T-helper 17 cell (primary cell): ENCODE results near the gene XPOT. TPM values are rescaled to one million over a fixed set of nuclear protein-coding genes. Genes with fewer than 3 reads are reported as not detected.

ENCODE experiments used
- ATAC-seq: fragments of 150-1000 bp; cut with Tn5 transposase; 2 replicates; pipeline ENCODE4 v1.10.0; 2021; ENCODE audit warnings: mild to moderate bottlenecking, moderate library complexity
- DNase-seq, 3 donors: peaks; one replicate each; pipeline versions ENCODE4 v3.0.0 to v3.0.0-alpha.2; 2020 to 2021
- H3K9me3 ChIP-seq: one replicate; pipeline ENCODE4 v1.7.0; 2013; ENCODE audit warnings: low read length, mild to moderate bottlenecking; ENCODE audit not compliant: control insufficient read depth, poor library complexity, severe bottlenecking
- H3K27ac Mint-ChIP-seq: one replicate; pipeline ENCODE4 v1.8.0; 2022; ENCODE audit warnings: mild to moderate bottlenecking, moderate library complexity, mixed read lengths
- H3K27me3 Mint-ChIP-seq: one replicate; pipeline ENCODE4 v1.8.0; 2022; ENCODE audit warnings: mixed read lengths
- H3K36me3 Mint-ChIP-seq: one replicate; pipeline ENCODE4 v1.8.0; 2022; ENCODE audit warnings: low read depth, mixed read lengths
- H3K4me1 Mint-ChIP-seq: one replicate; pipeline ENCODE4 v1.8.0; 2022; ENCODE audit warnings: mild to moderate bottlenecking, mixed read lengths
- H3K4me3 Mint-ChIP-seq: one replicate; pipeline ENCODE4 v1.8.0; 2022; ENCODE audit warnings: mild to moderate bottlenecking, moderate library complexity, mixed read lengths
- total RNA-seq, 4 donors: library from RNA in 2 of 4; stranded (reverse) in 2 of 4; gene quantifications; one replicate each; pipeline ENCODE4 v1.2.3 and lab custom pipeline; 2022 to 2026

The XPOT gene
- total RNA-seq, 2 donors from 2014 or later: 58.2 to 61.6 TPM

- Mint-ChIP-seq H3K27ac (no peak overlapping the region), H3K36me3 (no peaks in the 10 kb centered on the region), H3K4me1 (peaks cover 8% of the 10 kb centered on the region), H3K4me3 (no peak overlapping the region), H3K27me3 (no peaks in the 10 kb centered on the region)
- no peak for DNase-seq
- no peaks in the 10 kb centered on the region for H3K9me3 ChIP-seq
- ATAC-seq: no peak
Measured at GRCh38 chr12:64493513-64493912, 89.3 kb downstream of the XPOT start.

DNA sequence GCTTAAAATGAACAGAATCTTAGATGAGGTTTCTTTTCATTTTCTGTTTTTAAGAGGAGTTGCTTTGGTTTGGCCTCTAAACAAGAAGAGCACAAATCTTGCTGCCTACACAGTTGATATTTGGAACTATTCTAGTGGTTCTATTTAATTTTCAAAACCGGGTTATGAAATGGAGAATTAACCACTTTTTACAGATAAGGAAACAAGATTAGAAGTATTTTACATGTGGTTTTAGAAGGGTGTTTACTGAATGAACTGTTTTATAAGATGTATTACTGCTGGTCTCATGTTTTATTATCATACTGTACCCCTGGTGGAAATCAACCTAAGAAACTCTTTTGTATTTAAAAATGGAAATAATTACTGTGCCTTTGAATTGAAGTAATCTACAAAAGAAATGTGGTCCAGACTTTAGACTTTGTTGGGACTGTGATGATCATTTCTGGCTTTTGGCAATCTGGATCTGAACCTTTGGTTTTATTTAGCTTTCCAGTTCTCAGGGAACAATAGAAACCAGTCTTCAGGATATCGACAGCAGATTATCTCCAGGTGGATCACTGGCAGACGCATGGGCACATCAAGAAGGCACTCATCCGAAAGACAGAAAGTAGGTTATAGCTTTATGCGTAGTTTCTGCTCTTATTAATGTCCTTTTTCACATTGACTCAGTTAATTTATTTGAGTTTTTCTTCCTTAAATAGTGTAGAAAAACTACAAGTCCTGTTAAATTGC lies 91.0 kb downstream of the XPOT start:
- H3K4me3 Mint-ChIP-seq: peak overlapping the region; percentile 21
- ATAC-seq (peak; percentile 87), DNase-seq (no peak)
- H3K27ac Mint-ChIP-seq: no peak overlapping the region
- H3K27me3 Mint-ChIP-seq: no peaks in the 10 kb centered on the region
- no peaks in the 10 kb centered on the region for H3K9me3 ChIP-seq
- H3K36me3 Mint-ChIP-seq: peaks cover under 1% of the 10 kb centered on the region
- H3K4me1 Mint-ChIP-seq: peaks cover 6% of the 10 kb centered on the region

DNA sequence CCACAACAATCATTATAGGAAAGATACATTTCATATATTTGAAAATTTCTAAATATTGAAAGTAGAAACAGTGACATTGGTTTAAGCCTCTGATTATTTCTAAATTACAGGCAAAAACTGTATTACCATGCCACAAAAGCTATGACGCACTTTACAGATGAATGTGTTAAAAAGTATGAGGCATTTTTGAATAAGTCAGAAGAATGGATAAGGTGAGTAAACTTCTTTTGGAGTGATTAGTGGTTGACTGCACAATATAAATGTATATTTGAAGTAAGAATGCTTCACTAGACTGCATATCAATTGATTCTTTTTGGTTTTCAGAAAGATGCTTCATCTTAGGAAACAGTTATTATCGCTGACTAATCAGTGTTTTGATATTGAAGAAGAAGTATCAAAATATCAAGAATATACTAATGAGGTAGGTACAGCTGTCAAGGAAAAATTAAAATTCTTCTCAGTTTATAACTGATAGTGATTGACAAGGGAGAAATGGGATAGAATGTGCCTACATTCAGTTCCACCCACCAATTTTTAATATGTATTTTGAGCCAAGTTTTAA lies 92.7 kb downstream of the XPOT start:
- peaks cover 4% of the 10 kb centered on the region for H3K36me3 Mint-ChIP-seq
- no peak overlapping the region for H3K27ac Mint-ChIP-seq
- ATAC-seq (no peak), DNase-seq (no peak)
- H3K4me3 Mint-ChIP-seq: no peak overlapping the region
- no peaks in the 10 kb centered on the region for H3K27me3 Mint-ChIP-seq
- H3K4me1 Mint-ChIP-seq: peaks cover 10% of the 10 kb centered on the region
- H3K9me3 ChIP-seq: no peaks in the 10 kb centered on the region

- Mint-ChIP-seq H3K36me3 (peaks cover 4% of the 10 kb centered on the region), H3K27ac (no peak overlapping the region), H3K4me3 (no peak overlapping the region), H3K27me3 (no peaks in the 10 kb centered on the region), H3K4me1 (peaks cover 10% of the 10 kb centered on the region)
- DNase-seq (no peak), ATAC-seq (no peak)
- no peaks in the 10 kb centered on the region for H3K9me3 ChIP-seq
Measured at GRCh38 chr12:64497484-64497883, 93.3 kb downstream of the XPOT start.

DNA sequence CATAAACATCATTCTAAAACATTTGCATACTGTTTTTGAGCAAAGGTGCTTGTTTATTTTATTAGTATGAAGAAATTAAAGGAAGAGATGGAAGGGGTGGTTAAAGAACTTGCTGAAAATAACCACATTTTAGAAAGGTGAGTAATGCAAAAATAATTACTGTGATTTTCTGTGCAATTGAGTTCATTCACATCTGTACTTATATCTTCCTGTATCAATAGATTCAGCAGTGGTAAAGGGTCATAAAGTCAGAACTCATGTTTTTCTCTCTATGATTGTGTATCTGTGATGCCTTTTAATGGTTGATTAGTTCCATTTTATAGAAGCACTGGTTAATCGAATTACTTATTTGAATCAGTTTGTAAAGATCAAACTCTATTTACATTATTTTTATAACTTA lies 93.7 kb downstream of the XPOT start:
- no peaks in the 10 kb centered on the region for H3K9me3 ChIP-seq
- H3K4me3 Mint-ChIP-seq: no peak overlapping the region
- H3K27me3 Mint-ChIP-seq: no peaks in the 10 kb centered on the region
- H3K4me1 Mint-ChIP-seq: peaks cover 10% of the 10 kb centered on the region
- DNase-seq (no peak), ATAC-seq (no peak)
- H3K36me3 Mint-ChIP-seq: peaks cover 4% of the 10 kb centered on the region
- no peak overlapping the region for H3K27ac Mint-ChIP-seq

GRCh38 chr12:64500394-64500793 lies 96.2 kb downstream of the XPOT start:
- DNase-seq: no peak
- Mint-ChIP-seq H3K4me3 (no peak overlapping the region), H3K27ac (peak overlapping the region; percentile 84), H3K36me3 (peaks cover 4% of the 10 kb centered on the region), H3K4me1 (peaks cover 4% of the 10 kb centered on the region), H3K27me3 (no peaks in the 10 kb centered on the region)
- no peaks in the 10 kb centered on the region for H3K9me3 ChIP-seq
- ATAC-seq: no peak

Other genes starting within 250 kb of the XPOT start
- gene KICS2, start 182.1 kb upstream of the XPOT start, total RNA-seq: 10 to 100 TPM; 18.0 to 19.7 TPM
- under 1 TPM in 1 of 2 donors, not detected in 1; 0.17 TPM for gene C12orf56, start 13.6 kb upstream of the XPOT start, total RNA-seq
- 10 to 100 TPM; 15.0 to 22.7 TPM for gene TBK1, start 47.7 kb downstream of the XPOT start, total RNA-seq
- 100 to 1,000 TPM; 114 to 116 TPM for gene RASSF3, start 206.1 kb downstream of the XPOT start, total RNA-seq